Type B pancreatic cell (in vitro differentiated cells): ENCODE results near the gene B3GALT5. TPM values are rescaled to one million over a fixed set of nuclear protein-coding genes. Genes with fewer than 3 reads are reported as not detected.

Source experiments
- DNase-seq: peaks from one replicate; pipeline ENCODE4 v3.0.0; 2021; ENCODE audit warnings: mixed read lengths; ENCODE audit not compliant: unreplicated experiment; ENCODE audit errors: extremely low spot score
- H3K27ac Mint-ChIP-seq: 2 replicates; pipeline ENCODE4 v1.8.0; 2021; ENCODE audit warnings: mild to moderate bottlenecking, mixed read lengths
- H3K27me3 Mint-ChIP-seq: 2 replicates; pipeline ENCODE4 v1.8.0; 2021; ENCODE audit warnings: mixed read lengths
- H3K36me3 Mint-ChIP-seq: 2 replicates; pipeline ENCODE4 v1.8.0; 2021; ENCODE audit warnings: mixed read lengths
- H3K4me1 Mint-ChIP-seq: one replicate; pipeline ENCODE4 v1.8.0; 2021; ENCODE audit warnings: mixed read lengths; ENCODE audit not compliant: unreplicated experiment
- H3K4me3 Mint-ChIP-seq: 2 replicates; pipeline ENCODE4 v1.8.0; 2021; ENCODE audit warnings: mild to moderate bottlenecking, mixed read lengths
- H3K9me3 Mint-ChIP-seq: 2 replicates; pipeline ENCODE4 v1.8.0; 2021; ENCODE audit warnings: mixed read lengths
- CTCF ChIP-seq: fragments of 200-600 bp; sonication (generic); conservative IDR thresholded peaks from 2 replicates; pipeline ENCODE4 v1.5.0; 2021; ENCODE audit warnings: antibody characterized with exemption, mild to moderate bottlenecking
- total RNA-seq: library from RNA; stranded (reverse); gene quantifications from 2 replicates; pipeline ENCODE4 v1.2.1, GENCODE V29; 2021; ENCODE audit warnings: low replicate concordance

The B3GALT5 gene
- total RNA-seq, 1 donor from 2014 or later = 14.2 TPM

- TF ChIP-seq CTCF = no peak
- Mint-ChIP-seq H3K36me3 (no peaks in the 10 kb centered on the region), H3K4me3 (no peak overlapping the region), H3K4me1 (no peaks in the 10 kb centered on the region), H3K9me3 (peaks cover 11% of the 10 kb centered on the region), H3K27ac (no peak overlapping the region), H3K27me3 (no peaks in the 10 kb centered on the region)
- DNase-seq = no peak
These were observed 25.4 kb upstream of the B3GALT5 start for GRCh38 chr21:39587376-39587775.

- no peaks in the 10 kb centered on the region for H3K27me3 Mint-ChIP-seq
These were observed 23.9 kb upstream of the B3GALT5 start for GRCh38 chr21:39588884-39589283.

GRCh38 chr21:39593522-39593921 lies 19.2 kb upstream of the B3GALT5 start:
- no peak for DNase-seq
- Mint-ChIP-seq H3K27ac (no peak overlapping the region), H3K4me3 (no peak overlapping the region), H3K27me3 (no peaks in the 10 kb centered on the region), H3K9me3 (peaks cover 6% of the 10 kb centered on the region), H3K4me1 (peaks cover 5% of the 10 kb centered on the region), H3K36me3 (no peaks in the 10 kb centered on the region)
- no peak for TF ChIP-seq CTCF

More at GRCh38 chr21:39588884-39589283, 23.9 kb upstream of the B3GALT5 start:
- Mint-ChIP-seq H3K27ac (no peak overlapping the region), H3K4me3 (no peak overlapping the region), H3K36me3 (no peaks in the 10 kb centered on the region), H3K4me1 (no peaks in the 10 kb centered on the region), H3K9me3 (peaks cover 11% of the 10 kb centered on the region)
- TF ChIP-seq CTCF = no peak
- DNase-seq = no peak

GRCh38 chr21:39595465-39595864 lies 17.3 kb upstream of the B3GALT5 start:
- H3K27me3 Mint-ChIP-seq = no peaks in the 10 kb centered on the region
- H3K9me3 Mint-ChIP-seq = no peaks in the 10 kb centered on the region
- H3K4me3 Mint-ChIP-seq = no peak overlapping the region
- no peak for DNase-seq
- H3K36me3 Mint-ChIP-seq = no peaks in the 10 kb centered on the region
- no peak for TF ChIP-seq CTCF
- H3K4me1 Mint-ChIP-seq = peaks cover 5% of the 10 kb centered on the region
- no peak overlapping the region for H3K27ac Mint-ChIP-seq

GRCh38 chr21:39597595-39597994 lies 15.1 kb upstream of the B3GALT5 start:
- Mint-ChIP-seq H3K36me3 (no peaks in the 10 kb centered on the region), H3K4me3 (no peak overlapping the region), H3K4me1 (peaks cover 12% of the 10 kb centered on the region), H3K9me3 (no peaks in the 10 kb centered on the region), H3K27me3 (no peaks in the 10 kb centered on the region), H3K27ac (no peak overlapping the region)
- TF ChIP-seq CTCF = no peak
- DNase-seq = no peak
